Right atrium auricular region (tissue), 2 donors: ENCODE data around the gene KLHL17. TPM values are rescaled to one million over a fixed set of nuclear protein-coding genes. Genes with fewer than 3 reads are reported as not detected.

ENCODE experiments used
- DNase-seq: peaks from one replicate; pipeline ENCODE4 v3.0.0-alpha.2; 2019; ENCODE audit warnings: low spot score
- H3K27ac ChIP-seq, 2 donors: fragments of 200-600 bp; sonication (generic); 1 replicate in 1 of 2; 2 replicates in 1 of 2; pipeline ENCODE4 v1.5.1; 2016 to 2019
- H3K27me3 ChIP-seq, 2 donors: fragments of 200-600 bp; sonication (generic); one replicate each; pipeline versions ENCODE4 v1.5.1 to v1.6.0; 2017 to 2019
- H3K36me3 ChIP-seq: fragments of 200-600 bp; sonication (generic); one replicate; pipeline ENCODE4 v1.5.1; 2016
- H3K4me1 ChIP-seq, 2 donors: fragments of 200-600 bp; sonication (generic); one replicate each; pipeline versions ENCODE4 v1.5.1 to v1.6.0; 2017 to 2019
- H3K4me3 ChIP-seq, 2 donors: fragments of 200-600 bp; sonication (generic); 1 replicate in 1 of 2; 2 replicates in 1 of 2; pipeline ENCODE4 v1.5.1; 2017 to 2019; ENCODE audit warnings: mild to moderate bottlenecking in 1 of 2, moderate library complexity in 1 of 2
- H3K9me3 ChIP-seq, 2 donors: fragments of 200-600 bp; sonication (generic); one replicate each; pipeline ENCODE4 v1.5.1; 2019
- total RNA-seq, 2 donors: library from RNA; depleted of rRNA; stranded (reverse); fragments of >200 nt; gene quantifications; one replicate each; pipeline ENCODE4 v1.1.0, GENCODE V29; 2016
- TF ChIP-seq, protein P1 (sequence below), 2 donors: fragments of 200-600 bp; sonication (generic); IDR thresholded peaks; one replicate each; pipeline ENCODE4 v1.5.1; 2019; ENCODE audit warnings: antibody characterized with exemption in 2 of 2

Gene KLHL17
- 1 to 10 TPM; 2.4 to 2.9 TPM for total RNA-seq

DNA sequence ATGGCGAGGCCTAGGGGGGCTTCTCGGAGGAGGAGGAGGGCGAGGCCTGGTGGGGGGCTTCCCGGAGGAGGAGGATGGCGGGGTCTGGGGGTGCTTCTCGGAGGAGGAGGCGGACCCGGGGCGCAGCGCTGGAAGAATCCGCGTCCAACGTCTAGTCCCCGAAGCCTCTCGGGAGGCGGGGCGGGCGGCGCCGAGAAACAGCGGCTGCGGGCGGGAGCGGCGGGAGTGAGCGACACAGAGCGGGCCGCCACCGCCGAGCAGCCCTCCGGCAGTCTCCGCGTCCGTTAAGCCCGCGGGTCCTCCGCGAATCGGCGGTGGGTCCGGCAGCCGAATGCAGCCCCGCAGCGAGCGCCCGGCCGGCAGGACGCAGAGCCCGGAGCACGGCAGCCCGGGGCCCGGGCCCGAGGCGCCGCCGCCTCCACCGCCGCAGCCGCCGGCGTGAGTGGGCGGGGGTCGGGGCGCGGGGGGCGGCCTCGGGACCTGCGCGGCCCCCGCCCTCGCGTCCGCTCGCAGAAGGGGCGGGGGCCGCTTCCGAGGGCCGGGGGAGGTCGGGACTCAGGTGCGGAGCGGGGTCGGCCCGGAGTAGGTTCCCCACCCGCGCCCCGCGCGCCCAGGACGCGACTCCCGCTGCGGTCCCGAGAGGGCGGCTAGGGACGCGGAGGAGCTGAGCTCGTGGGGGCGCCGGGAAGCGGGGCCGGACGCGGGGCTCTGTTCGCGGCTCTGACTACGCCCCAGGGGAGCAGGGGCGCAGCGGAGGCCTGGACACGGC lies at the start of gene KLHL17:
KLHL17 (plus strand) TSS at position 222 of the 769 bp plus-strand sequence; CDS start at position 332, 110 bp downstream.
- DNase-seq: peak; percentile 70
- H3K4me3 ChIP-seq: peak within 1 kb of the TSS; percentile 88 to 100
- peak within 1 kb of the TSS; percentile 16 to 31 for H3K27ac ChIP-seq
- TF ChIP-seq, protein P1, sequence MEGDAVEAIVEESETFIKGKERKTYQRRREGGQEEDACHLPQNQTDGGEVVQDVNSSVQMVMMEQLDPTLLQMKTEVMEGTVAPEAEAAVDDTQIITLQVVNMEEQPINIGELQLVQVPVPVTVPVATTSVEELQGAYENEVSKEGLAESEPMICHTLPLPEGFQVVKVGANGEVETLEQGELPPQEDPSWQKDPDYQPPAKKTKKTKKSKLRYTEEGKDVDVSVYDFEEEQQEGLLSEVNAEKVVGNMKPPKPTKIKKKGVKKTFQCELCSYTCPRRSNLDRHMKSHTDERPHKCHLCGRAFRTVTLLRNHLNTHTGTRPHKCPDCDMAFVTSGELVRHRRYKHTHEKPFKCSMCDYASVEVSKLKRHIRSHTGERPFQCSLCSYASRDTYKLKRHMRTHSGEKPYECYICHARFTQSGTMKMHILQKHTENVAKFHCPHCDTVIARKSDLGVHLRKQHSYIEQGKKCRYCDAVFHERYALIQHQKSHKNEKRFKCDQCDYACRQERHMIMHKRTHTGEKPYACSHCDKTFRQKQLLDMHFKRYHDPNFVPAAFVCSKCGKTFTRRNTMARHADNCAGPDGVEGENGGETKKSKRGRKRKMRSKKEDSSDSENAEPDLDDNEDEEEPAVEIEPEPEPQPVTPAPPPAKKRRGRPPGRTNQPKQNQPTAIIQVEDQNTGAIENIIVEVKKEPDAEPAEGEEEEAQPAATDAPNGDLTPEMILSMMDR (IDR thresholded peaks at IDR 0.05): no peak
- peaks cover 12% of the 10 kb centered on the region for H3K36me3 ChIP-seq
- H3K9me3 ChIP-seq: no peaks in the 10 kb centered on the region
- no peaks in the 10 kb centered on the region for H3K27me3 ChIP-seq
- peaks cover 0 to 33% of the 10 kb centered on the region in 2 donors for H3K4me1 ChIP-seq

DNA sequence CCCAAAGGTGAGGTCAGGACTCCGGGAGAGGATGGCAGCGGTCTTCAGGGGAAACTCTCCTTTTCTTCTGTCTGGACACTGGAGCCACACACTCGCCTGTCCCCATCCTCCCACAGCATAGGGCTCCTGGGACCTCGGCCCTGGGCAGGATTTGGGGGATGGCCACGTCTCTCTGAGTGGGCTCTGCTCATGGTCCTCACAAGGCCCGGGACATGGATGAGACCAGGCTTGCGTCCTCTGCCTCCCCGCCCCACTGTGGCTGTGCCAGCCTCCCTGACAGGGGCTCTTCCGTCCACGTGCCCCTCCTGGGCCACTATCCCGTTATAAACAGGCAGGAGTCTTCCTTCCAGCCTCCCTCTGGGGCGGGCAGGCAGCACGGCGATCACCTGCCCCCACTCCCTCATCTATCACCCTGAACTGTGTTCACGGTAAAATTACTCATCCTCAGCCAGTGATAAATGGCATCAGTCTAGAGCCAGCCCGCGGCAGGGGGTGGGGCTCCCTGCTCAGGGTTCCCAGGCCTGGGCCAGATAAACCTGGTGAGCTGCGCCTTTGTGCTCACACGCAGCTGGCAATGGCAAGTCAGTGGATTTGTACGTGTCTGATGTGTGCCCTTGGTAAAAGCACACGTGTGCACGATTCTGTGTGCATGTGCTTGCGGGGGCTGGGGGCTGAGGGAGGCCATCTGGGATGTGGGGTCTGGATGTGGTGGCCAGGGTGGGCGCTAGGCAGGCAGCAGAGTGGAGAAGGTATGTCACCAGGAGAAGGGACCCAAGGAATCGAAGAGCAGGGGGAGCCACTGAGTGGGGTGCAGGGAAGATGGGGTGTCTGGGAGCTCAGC lies 49.3 kb upstream of the KLHL17 start:
- Histone ChIP-seq H3K4me1 (peaks cover 0 to 17% of the 10 kb centered on the region in 2 donors), H3K9me3 (no peaks in the 10 kb centered on the region), H3K4me3 (no peak overlapping the region), H3K27me3 (no peaks in the 10 kb centered on the region), H3K27ac (no peak overlapping the region), H3K36me3 (no peaks in the 10 kb centered on the region)
- TF ChIP-seq, protein P1 (IDR thresholded peaks at IDR 0.05): no peak
- DNase-seq: no peak

DNA sequence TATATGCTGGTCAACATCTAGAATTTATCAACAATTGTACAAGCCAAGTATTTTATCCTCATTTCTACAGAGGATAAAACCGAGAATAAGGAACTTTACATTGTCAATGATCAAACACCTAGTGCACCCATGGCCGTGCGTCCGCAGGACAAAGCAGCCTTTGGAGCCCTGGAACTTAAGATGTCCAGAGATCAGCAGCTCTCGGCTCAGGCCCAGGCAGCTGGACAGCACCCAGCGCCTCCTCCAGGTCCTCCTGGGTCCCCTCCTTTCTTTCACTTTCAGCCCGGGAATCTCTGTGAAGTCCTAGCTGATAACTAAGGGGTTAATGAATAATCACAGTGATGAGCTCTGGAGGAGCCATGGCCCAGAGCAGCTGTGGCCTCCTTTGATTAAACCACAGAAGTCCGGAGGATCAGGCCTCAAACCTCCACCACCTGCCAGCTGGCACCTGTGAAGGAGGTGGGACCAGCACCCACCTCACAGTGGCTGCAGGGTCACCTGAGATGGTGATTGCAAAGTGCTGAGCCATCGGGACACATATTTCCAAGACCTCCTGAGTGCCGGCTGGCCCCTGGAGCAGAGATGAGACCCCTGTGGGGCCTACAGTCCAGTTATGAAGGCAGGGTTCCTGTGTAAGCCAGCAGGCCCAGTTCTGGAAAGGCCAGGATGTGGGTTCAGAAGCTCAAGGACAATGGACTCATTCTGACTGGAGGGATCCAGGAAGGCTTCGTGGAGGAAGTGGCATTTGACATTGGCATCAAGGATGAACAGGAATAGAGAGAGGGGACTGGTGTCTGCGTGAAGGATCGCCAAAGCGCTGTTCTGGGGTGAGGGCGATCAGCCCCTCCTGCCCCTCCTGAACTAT lies 48.3 kb upstream of the KLHL17 start:
- Histone ChIP-seq H3K27me3 (no peaks in the 10 kb centered on the region), H3K4me3 (no peak overlapping the region), H3K27ac (no peak overlapping the region), H3K9me3 (no peaks in the 10 kb centered on the region), H3K4me1 (peaks cover 0 to 17% of the 10 kb centered on the region in 2 donors), H3K36me3 (no peaks in the 10 kb centered on the region)
- no peak for DNase-seq
- TF ChIP-seq, protein P1 (IDR thresholded peaks at IDR 0.05): no peak

DNA sequence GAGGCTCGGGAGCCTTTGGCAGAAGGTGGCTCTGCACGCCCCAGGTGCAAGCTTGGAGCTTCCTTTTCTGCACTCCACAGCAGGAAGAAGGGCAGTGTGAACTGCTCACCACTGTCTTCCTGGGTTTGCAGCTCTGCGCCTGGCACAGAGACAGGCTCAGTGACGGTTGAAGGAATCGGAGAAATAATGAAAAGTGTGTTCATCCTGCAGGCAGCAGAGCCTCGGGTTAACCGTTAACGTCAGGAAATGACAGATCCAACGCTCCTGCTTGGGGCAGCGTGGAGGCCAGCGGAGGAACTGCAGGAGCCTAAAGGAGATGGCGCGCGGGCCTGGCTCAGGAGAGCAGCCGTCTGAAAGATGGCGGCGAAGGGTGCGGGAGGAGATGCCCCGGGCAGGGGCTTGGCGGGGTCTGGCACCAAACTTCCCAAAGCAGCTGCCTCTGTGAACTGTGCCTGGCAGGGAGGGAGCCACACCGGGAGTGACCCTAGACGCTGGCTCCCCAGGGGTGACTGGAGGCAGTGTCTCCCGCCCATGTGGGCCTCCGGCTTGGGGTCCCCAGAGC lies 47.6 kb upstream of the KLHL17 start:
- Histone ChIP-seq H3K9me3 (no peaks in the 10 kb centered on the region), H3K36me3 (no peaks in the 10 kb centered on the region), H3K4me1 (peaks cover 0 to 17% of the 10 kb centered on the region in 2 donors), H3K27ac (no peak overlapping the region), H3K4me3 (no peak overlapping the region), H3K27me3 (no peaks in the 10 kb centered on the region)
- DNase-seq: no peak
- TF ChIP-seq, protein P1 (IDR thresholded peaks at IDR 0.05): no peak

DNA sequence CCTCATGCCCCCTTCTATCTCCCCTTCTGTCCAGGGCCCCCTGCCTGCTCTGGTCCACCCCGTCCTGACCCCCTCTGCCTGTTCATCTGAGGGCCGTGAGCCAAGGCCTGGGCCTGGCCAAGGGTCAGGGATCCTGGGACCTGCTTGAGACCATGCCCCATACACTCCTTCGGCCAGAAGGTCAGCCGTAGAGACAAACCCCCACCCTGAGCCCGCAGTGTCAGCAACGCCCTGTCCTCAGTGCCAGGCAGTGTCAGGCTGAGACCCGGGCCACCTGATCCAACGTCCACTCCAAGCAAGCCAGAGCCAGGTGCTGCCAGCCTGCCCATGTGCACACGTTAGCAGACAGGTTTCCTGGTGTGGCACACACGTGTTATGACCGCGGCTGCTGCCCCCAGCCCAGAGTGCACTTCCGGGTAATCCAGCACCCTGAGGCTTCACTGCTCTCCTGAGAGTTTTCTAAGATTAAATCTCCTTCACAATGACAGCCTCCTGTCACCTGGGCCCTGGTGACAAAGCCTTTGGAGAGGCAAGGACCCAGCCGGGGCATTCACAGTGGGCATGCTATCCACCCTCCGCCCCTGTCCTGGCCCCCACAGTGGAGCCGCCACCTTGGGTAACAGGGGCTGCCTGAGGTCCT lies 46.8 kb upstream of the KLHL17 start:
- H3K4me3 ChIP-seq: no peak overlapping the region
- H3K4me1 ChIP-seq: peaks cover 0 to 17% of the 10 kb centered on the region in 2 donors
- H3K36me3 ChIP-seq: no peaks in the 10 kb centered on the region
- no peaks in the 10 kb centered on the region for H3K9me3 ChIP-seq
- no peaks in the 10 kb centered on the region for H3K27me3 ChIP-seq
- no peak overlapping the region for H3K27ac ChIP-seq
- TF ChIP-seq, protein P1 (IDR thresholded peaks at IDR 0.05): no peak
- DNase-seq: no peak
